ENCODE results near the gene EIF2AK3. TPM values are rescaled to one million over a fixed set of nuclear protein-coding genes. Genes with fewer than 3 reads are reported as not detected.
A peak's percentile ranks its signal among the peaks of the same experiment; 100 is the strongest.

Gene EIF2AK3
- total and polyA plus RNA-seq, 2 of the 13 experiments (the other 11 are each of a cell fraction or from before 2014, with no cell fraction given): 10.3 to 30.6 TPM

- Histone ChIP-seq H3K27ac (ENCODE audit: extremely low read length, insufficient read depth, low read length) (no peak overlapping the region), H3K79me2 (ENCODE audit: insufficient read depth, low read length) (no peaks in the 10 kb centered on the region), H4K20me1 (ENCODE audit: insufficient read depth, low read length) (no peaks in the 10 kb centered on the region), H2AFZ (ENCODE audit: low read length) (peak overlapping the region; percentile 93), H3K4me3 (replicated peaks in 1 of 3; ENCODE audit: insufficient read depth in 1 of 3, low read depth in 2 of 3, low read length in 3 of 3) (peak overlapping the region; percentile 32 to 47 (median 44)), H3K4me1 (ENCODE audit: insufficient read depth, low read length) (peaks cover 36% of the 10 kb centered on the region), H3K4me2 (ENCODE audit: low read depth, low read length) (peak overlapping the region; percentile 81), H3K36me3 (replicated peaks in 1 of 2; ENCODE audit: control insufficient read depth in 1 of 2, insufficient read depth in 2 of 2, low read length in 2 of 2) (no peaks in the 10 kb centered on the region), H3K9me3 (ENCODE audit: low read length) (no peaks in the 10 kb centered on the region), H3K27me3 (ENCODE audit: control insufficient read depth in 1 of 2, insufficient read depth in 2 of 2, low read length in 2 of 2) (no peaks in the 10 kb centered on the region), H3K9ac (ENCODE audit: insufficient read depth, low read depth, low read length) (peak overlapping the region; percentile 45; the same call in 1 of the 2 replicates)
- intact Hi-C loops (cut with micrococcal nuclease; ENCODE audit: unreplicated experiment) (loop anchor here (1.0 kb wide), 2 partner anchors 8 to 32 kb away; partner anchors contain the start of gene EIF2AK3), in situ Hi-C loops (cut with HindIII; ENCODE audit: extremely low pct_ligation_motif_present, low pct_unique_long_range_greater_than_20kb) (no loop called here)
- ATAC-seq (peak; percentile 73), DNase-seq (ENCODE audit: low spot score) (no peak), FAIRE-seq (no peak)
- POLR2A ChIA-PET: interaction anchor here (1.2 to 2.7 kb wide), 6 partner anchors 10 to 33 kb away, joined by 3 to 19 read pairs (median 4); partner anchors contain the start of gene EIF2AK3
- CTCF ChIA-PET (ENCODE audit: low intra/inter-chr PET ratio, low total read pairs): no interaction called here
- 15% methylated on average over 4 of the region's 4 CpGs for WGBS (ENCODE audit: low lambda C conversion rate)
- no TSS peak for BruUV-seq (replicated peaks)
- no peak for TF ChIP-seq ZNF557 (CRISPR knock-in tag; IDR thresholded peaks at IDR 0.05)
- no peak for TF ChIP-seq ZNF749 (CRISPR knock-in tag; IDR thresholded peaks at IDR 0.05; ENCODE audit: borderline replicate concordance)
- TF ChIP-seq ZNF746 (CRISPR knock-in tag; IDR thresholded peaks at IDR 0.05): no peak
- TF ChIP-seq ZNF333 (CRISPR knock-in tag; IDR thresholded peaks at IDR 0.05; ENCODE audit: borderline replicate concordance): no peak
- TF ChIP-seq ZNF772 (CRISPR knock-in tag; IDR thresholded peaks at IDR 0.05): no peak
- no peak for TF ChIP-seq ZMYM4 (CRISPR knock-in tag; IDR thresholded peaks at IDR 0.05)
- TF ChIP-seq ZNF24 (IDR thresholded peaks at IDR 0.05): 0 out of 2 replicates have a peak, but pooled peaks have one; percentile 35
- 0 out of 2 replicates have a peak, but pooled peaks have one; percentile 46 for TF ChIP-seq MEF2D (CRISPR knock-in tag; IDR thresholded peaks at IDR 0.05)
- TF ChIP-seq, protein P1, sequence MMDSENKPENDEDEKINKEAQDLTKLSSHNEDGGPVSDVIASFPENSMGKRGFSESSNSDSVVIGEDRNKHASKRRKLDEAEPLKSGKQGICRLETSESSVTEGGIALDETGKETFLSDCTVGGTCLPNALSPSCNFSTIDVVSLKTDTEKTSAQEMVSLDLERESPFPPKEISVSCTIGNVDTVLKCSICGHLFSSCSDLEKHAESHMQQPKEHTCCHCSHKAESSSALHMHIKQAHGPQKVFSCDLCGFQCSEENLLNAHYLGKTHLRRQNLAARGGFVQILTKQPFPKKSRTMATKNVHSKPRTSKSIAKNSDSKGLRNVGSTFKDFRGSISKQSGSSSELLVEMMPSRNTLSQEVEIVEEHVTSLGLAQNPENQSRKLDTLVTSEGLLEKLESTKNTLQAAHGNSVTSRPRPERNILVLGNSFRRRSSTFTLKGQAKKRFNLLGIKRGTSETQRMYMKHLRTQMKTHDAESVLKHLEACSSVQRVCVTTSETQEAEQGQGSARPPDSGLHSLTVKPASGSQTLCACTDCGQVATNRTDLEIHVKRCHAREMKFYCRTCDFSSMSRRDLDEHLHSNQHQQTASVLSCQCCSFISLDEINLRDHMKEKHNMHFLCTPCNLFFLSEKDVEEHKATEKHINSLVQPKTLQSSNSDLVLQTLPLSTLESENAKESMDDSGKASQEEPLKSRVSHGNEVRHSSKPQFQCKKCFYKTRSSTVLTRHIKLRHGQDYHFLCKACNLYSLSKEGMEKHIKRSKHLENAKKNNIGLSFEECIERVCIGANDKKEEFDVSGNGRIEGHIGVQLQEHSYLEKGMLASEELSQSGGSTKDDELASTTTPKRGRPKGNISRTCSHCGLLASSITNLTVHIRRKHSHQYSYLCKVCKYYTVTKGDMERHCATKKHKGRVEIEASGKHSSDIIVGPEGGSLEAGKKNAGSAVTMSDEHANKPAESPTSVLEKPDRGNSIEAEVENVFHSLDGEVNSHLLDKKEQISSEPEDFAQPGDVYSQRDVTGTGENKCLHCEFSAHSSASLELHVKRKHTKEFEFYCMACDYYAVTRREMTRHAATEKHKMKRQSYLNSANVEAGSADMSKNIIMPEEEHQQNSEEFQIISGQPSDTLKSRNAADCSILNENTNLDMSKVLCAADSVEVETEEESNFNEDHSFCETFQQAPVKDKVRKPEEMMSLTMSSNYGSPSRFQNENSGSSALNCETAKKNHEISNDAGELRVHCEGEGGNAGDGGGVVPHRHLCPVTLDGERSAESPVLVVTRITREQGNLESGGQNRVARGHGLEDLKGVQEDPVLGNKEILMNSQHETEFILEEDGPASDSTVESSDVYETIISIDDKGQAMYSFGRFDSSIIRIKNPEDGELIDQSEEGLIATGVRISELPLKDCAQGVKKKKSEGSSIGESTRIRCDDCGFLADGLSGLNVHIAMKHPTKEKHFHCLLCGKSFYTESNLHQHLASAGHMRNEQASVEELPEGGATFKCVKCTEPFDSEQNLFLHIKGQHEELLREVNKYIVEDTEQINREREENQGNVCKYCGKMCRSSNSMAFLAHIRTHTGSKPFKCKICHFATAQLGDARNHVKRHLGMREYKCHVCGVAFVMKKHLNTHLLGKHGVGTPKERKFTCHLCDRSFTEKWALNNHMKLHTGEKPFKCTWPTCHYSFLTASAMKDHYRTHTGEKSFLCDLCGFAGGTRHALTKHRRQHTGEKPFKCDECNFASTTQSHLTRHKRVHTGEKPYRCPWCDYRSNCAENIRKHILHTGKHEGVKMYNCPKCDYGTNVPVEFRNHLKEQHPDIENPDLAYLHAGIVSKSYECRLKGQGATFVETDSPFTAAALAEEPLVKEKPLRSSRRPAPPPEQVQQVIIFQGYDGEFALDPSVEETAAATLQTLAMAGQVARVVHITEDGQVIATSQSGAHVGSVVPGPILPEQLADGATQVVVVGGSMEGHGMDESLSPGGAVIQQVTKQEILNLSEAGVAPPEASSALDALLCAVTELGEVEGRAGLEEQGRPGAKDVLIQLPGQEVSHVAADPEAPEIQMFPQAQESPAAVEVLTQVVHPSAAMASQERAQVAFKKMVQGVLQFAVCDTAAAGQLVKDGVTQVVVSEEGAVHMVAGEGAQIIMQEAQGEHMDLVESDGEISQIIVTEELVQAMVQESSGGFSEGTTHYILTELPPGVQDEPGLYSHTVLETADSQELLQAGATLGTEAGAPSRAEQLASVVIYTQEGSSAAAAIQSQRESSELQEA (CRISPR knock-in tag; IDR thresholded peaks at IDR 0.05; ENCODE audit: not compliant biosample characterization): no peak
- 0 out of 2 replicates have a peak, but pooled peaks have one; percentile 54 for TF ChIP-seq ZNF607 (CRISPR knock-in tag; IDR thresholded peaks at IDR 0.05; ENCODE audit: borderline replicate concordance)
- TF ChIP-seq ZBTB26 (CRISPR knock-in tag; IDR thresholded peaks at IDR 0.05; ENCODE audit: borderline replicate concordance): no peak
- TF ChIP-seq GRHL1 (CRISPR knock-in tag; conservative IDR thresholded peaks at IDR 0.05): no peak
These were observed 31.7 kb upstream of the EIF2AK3 start for GRCh38 chr2:88658881-88659537.
